ENCODE results near the gene NOTUM.

- no peak for TF ChIP-seq CTCF (IDR thresholded peaks at IDR 0.05 in 4 of 5, conservative IDR thresholded peaks at IDR 0.05 in 1 of 5)
- no peak for TF ChIP-seq POLR2A (IDR thresholded peaks at IDR 0.05)
Measured at GRCh38 chr17:81992306-81993102, 31.5 kb upstream of the NOTUM start.

Data from gastrocnemius medialis (tissue), 4 donors.